SK-N-MC (cell line): ENCODE data around the gene TRABD.

Experiments
- EZH2 ChIP-seq: fragments of 200-600 bp; sonication (generic); IDR thresholded peaks from one replicate; pipeline ENCODE4 v1.6.1; 2017; ENCODE audit warnings: antibody characterized with exemption
- POLR2AphosphoS5 ChIP-seq: IDR thresholded peaks from 2 replicates; pipeline ENCODE4 v1.6.1; 2012; ENCODE audit warnings: mild to moderate bottlenecking, low read depth, low read length, borderline replicate concordance

GRCh38 chr22:50140615-50141014 lies 45.1 kb upstream of the TRABD start:
- TF ChIP-seq EZH2 = no peak
- no peak for TF ChIP-seq POLR2AphosphoS5
